Panc1 (cell line): ENCODE data around the gene CCDC85C. TPM values are rescaled to one million over a fixed set of nuclear protein-coding genes. Genes with fewer than 3 reads are reported as not detected.

Experiments
- ATAC-seq: fragments of 200-7000 bp; cut with Tn5 transposase; 2 replicates; pipeline ENCODE4 v1.9.1; 2020; ENCODE audit warnings: mild to moderate bottlenecking, moderate library complexity
- BruUV-seq: library from RNA; stranded (reverse); fragments of 400-500 nt; replicated peaks from 2 replicates; lab custom pipeline; 2021; lab: Mats Ljungman, UMichigan
- CTCF ChIA-PET: fragments of 300-600 bp; sonication (Branson Sonifier 250); formaldehyde crosslinking; loops from one replicate; lab custom pipeline; 2022; ENCODE audit warnings: antibody characterized with exemption; lab: Charles Lee
- POLR2A ChIA-PET: fragments of 300-600 bp; sonication (Branson Sonifier 250); formaldehyde crosslinking; loops from one replicate; lab custom pipeline; 2022; ENCODE audit warnings: antibody characterized with exemption; lab: Charles Lee
- DNase-seq: peaks from one replicate; pipeline ENCODE4 v3.0.0-alpha.2; 2010; ENCODE audit warnings: low read depth, low spot score
- H3K27ac ChIP-seq: 2 replicates; pipeline ENCODE4 v1.5.1; 2011; ENCODE audit warnings: mild to moderate bottlenecking, low read length, inconsistent platforms
- H3K27me3 ChIP-seq: fragments of 200-500 bp; sonication (Bioruptor generic); 2 replicates; pipeline ENCODE4 v1.6.0; 2014; ENCODE audit warnings: low read length, inconsistent platforms; ENCODE audit not compliant: control insufficient read depth, insufficient read depth
- H3K36me3 ChIP-seq: fragments of 200-500 bp; sonication (Bioruptor generic); 2 replicates; pipeline ENCODE4 v1.5.1; 2014; ENCODE audit warnings: inconsistent platforms, mild to moderate bottlenecking, low read length, moderate library complexity; ENCODE audit not compliant: control insufficient read depth, insufficient read depth
- H3K4me1 ChIP-seq: 2 replicates; pipeline ENCODE4 v1.5.1; 2011; ENCODE audit warnings: inconsistent platforms, mild to moderate bottlenecking, low read length, moderate library complexity; ENCODE audit not compliant: control insufficient read depth, insufficient read depth
- H3K4me3 ChIP-seq, 2 experiments: 2 replicates each; pipeline ENCODE4 v1.5.1; 2011 to 2012; ENCODE audit warnings: low read depth in 2 of 2, low read length in 2 of 2, mild to moderate bottlenecking in 2 of 2, inconsistent platforms in 1 of 2, moderate library complexity in 1 of 2
- H3K9me3 ChIP-seq: fragments of 200-500 bp; sonication (Bioruptor generic); 2 replicates; pipeline ENCODE4 v1.5.1; 2014; ENCODE audit warnings: low read depth, mild to moderate bottlenecking, inconsistent platforms, low read length, moderate library complexity; ENCODE audit not compliant: control insufficient read depth, insufficient read depth
- POLR2AphosphoS5 ChIP-seq: IDR thresholded peaks from 2 replicates; pipeline ENCODE4 v1.6.1; 2012; ENCODE audit warnings: mild to moderate bottlenecking, low read depth, low read length, moderate library complexity
- SIN3A ChIP-seq: IDR thresholded peaks from 2 replicates; pipeline ENCODE4 v1.6.1; 2012; ENCODE audit warnings: low read depth, mild to moderate bottlenecking, low read length, moderate library complexity, borderline replicate concordance; ENCODE audit not compliant: insufficient read depth
- TCF7L2 ChIP-seq: IDR thresholded peaks from 2 replicates; pipeline ENCODE4 v1.6.1; 2011; ENCODE audit warnings: mild to moderate bottlenecking, low read depth, low read length, inconsistent platforms
- in situ Hi-C: cut with HindIII; loops from 2 replicates; pipeline ENCODE4 v1.10.0; 2016; ENCODE audit warnings: low sequenced_read_pairs, low pct_unique_long_range_greater_than_20kb
- intact Hi-C: fragments of 100-400 bp; cut with micrococcal nuclease; formaldehyde crosslinking; loops from one replicate; pipeline ENCODE4 v1.10.0; 2022; ENCODE audit not compliant: unreplicated experiment
- total RNA-seq: library from RNA; stranded (reverse); gene quantifications from one replicate; pipeline ENCODE4 v1.2.1, GENCODE V29; 2021; ENCODE audit not compliant: unreplicated experiment
- TF ChIP-seq, protein P1 (sequence below), 2 experiments: IDR thresholded peaks; 2 replicates each; pipeline ENCODE4 v1.6.1; 2011 to 2012; ENCODE audit warnings: low read depth in 2 of 2, control low read depth in 1 of 2, low read length in 1 of 2, mild to moderate bottlenecking in 1 of 2, moderate library complexity in 1 of 2; ENCODE audit not compliant: insufficient read depth in 1 of 2
- TF ChIP-seq, protein P2 (sequence below): fragments of 450-650 bp; IDR thresholded peaks from 2 replicates; pipeline ENCODE4 v1.5.1; 2017; ENCODE audit warnings: mild to moderate bottlenecking

CCDC85C gene
- total RNA-seq, 1 experiment from 2014 or later, result 96.6 TPM

DNA sequence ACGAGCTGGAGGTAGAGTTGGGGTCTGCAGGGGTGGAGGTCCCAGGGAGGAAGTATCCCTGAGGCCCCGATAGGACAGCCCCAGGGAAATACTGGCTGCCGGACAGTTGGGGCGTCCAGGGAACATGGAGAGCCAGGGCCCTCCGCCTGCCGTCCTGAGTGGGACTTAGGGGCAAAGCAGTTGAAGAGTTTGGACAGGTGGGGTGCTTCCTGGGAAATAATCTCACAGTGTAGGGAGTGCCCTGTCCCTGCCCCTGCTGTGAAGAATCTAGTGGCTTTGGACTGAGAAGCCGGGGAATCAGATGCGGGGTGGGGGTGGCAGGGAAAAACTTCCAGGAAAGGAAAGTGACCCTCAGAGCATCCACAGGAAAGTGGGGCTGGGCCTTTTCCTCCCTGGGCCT, 31.1 kb upstream of the CCDC85C start:
- H3K9me3 ChIP-seq, result no peaks in the 10 kb centered on the region
- DNase-seq (no peak), ATAC-seq (no peak)
- ChIA-PET POLR2A (no interaction called here), CTCF (no interaction called here)
- BruUV-seq, result no TSS peak
- intact Hi-C loops (no loop called here), in situ Hi-C loops (no loop called here)
- no peak overlapping the region for H3K27ac ChIP-seq
- no peaks in the 10 kb centered on the region; the same call in 1 of the 2 replicates for H3K4me1 ChIP-seq
- H3K36me3 ChIP-seq, result no peaks in the 10 kb centered on the region
- H3K27me3 ChIP-seq, result no peaks in the 10 kb centered on the region
- no peak overlapping the region for H3K4me3 ChIP-seq
- TF ChIP-seq POLR2AphosphoS5 (no peak), SIN3A (no peak), TCF7L2 (no peak)
- TF ChIP-seq, protein P1, sequence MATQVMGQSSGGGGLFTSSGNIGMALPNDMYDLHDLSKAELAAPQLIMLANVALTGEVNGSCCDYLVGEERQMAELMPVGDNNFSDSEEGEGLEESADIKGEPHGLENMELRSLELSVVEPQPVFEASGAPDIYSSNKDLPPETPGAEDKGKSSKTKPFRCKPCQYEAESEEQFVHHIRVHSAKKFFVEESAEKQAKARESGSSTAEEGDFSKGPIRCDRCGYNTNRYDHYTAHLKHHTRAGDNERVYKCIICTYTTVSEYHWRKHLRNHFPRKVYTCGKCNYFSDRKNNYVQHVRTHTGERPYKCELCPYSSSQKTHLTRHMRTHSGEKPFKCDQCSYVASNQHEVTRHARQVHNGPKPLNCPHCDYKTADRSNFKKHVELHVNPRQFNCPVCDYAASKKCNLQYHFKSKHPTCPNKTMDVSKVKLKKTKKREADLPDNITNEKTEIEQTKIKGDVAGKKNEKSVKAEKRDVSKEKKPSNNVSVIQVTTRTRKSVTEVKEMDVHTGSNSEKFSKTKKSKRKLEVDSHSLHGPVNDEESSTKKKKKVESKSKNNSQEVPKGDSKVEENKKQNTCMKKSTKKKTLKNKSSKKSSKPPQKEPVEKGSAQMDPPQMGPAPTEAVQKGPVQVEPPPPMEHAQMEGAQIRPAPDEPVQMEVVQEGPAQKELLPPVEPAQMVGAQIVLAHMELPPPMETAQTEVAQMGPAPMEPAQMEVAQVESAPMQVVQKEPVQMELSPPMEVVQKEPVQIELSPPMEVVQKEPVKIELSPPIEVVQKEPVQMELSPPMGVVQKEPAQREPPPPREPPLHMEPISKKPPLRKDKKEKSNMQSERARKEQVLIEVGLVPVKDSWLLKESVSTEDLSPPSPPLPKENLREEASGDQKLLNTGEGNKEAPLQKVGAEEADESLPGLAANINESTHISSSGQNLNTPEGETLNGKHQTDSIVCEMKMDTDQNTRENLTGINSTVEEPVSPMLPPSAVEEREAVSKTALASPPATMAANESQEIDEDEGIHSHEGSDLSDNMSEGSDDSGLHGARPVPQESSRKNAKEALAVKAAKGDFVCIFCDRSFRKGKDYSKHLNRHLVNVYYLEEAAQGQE (IDR thresholded peaks at IDR 0.05; ENCODE audit: insufficient read depth in 1 of 2, low read depth in 2 of 2, low read length in 1 of 2), result no peak
- TF ChIP-seq, protein P2, sequence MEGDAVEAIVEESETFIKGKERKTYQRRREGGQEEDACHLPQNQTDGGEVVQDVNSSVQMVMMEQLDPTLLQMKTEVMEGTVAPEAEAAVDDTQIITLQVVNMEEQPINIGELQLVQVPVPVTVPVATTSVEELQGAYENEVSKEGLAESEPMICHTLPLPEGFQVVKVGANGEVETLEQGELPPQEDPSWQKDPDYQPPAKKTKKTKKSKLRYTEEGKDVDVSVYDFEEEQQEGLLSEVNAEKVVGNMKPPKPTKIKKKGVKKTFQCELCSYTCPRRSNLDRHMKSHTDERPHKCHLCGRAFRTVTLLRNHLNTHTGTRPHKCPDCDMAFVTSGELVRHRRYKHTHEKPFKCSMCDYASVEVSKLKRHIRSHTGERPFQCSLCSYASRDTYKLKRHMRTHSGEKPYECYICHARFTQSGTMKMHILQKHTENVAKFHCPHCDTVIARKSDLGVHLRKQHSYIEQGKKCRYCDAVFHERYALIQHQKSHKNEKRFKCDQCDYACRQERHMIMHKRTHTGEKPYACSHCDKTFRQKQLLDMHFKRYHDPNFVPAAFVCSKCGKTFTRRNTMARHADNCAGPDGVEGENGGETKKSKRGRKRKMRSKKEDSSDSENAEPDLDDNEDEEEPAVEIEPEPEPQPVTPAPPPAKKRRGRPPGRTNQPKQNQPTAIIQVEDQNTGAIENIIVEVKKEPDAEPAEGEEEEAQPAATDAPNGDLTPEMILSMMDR, result no peak

DNA sequence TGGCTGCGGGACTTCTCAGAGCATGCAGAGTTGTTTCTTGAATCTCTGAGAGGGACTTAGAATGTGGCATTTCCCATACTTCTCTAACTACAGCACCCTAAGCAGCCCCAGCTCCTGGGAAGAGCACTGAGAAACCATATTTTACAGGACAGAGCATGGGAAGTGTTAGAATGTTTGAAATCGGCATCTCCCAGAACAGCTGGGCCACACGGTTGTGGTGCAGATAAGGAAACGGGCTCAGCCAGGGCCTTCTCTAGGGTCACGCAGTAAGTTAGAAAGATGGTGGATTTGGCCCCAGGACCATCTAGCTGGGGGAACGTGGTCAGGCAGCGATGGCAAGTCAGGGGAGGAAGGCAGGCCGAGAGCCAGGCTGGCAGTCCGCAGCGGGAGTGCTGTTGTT, 30.4 kb upstream of the CCDC85C start:
- no peak for ATAC-seq
- Histone ChIP-seq H3K4me1 (no peaks in the 10 kb centered on the region; the same call in 1 of the 2 replicates), H3K4me3 (no peak overlapping the region), H3K9me3 (no peaks in the 10 kb centered on the region), H3K27me3 (no peaks in the 10 kb centered on the region), H3K27ac (no peak overlapping the region), H3K36me3 (no peaks in the 10 kb centered on the region)
- TF ChIP-seq POLR2AphosphoS5 (no peak), SIN3A (no peak), TCF7L2 (no peak)
- TF ChIP-seq, protein P1 (IDR thresholded peaks at IDR 0.05; ENCODE audit: insufficient read depth in 1 of 2, low read depth in 2 of 2, low read length in 1 of 2), result no peak
- TF ChIP-seq, protein P2, result no peak
- BruUV-seq, result no TSS peak
- intact Hi-C loops, result no loop called here
- in situ Hi-C loops, result no loop called here
- no peak for DNase-seq
- ChIA-PET POLR2A (no interaction called here), CTCF (no interaction called here)
